ENCODE data around the gene ZGLP1. TPM values are rescaled to one million over a fixed set of nuclear protein-coding genes. Genes with fewer than 3 reads are reported as not detected.

The ZGLP1 gene
- total RNA-seq, 1 experiment from 2014 or later, result 1.8 TPM

GRCh38 chr19:10285393-10285792 lies 24.2 kb downstream of the ZGLP1 start:
- CTCF ChIA-PET, result no interaction called here
- no peak for DNase-seq
- intact Hi-C loops (cut with micrococcal nuclease), result no loop called here
- Histone ChIP-seq H2AFZ (ENCODE audit: low read length) (no peak overlapping the region), H3K9me3 (ENCODE audit: low read length) (no peaks in the 10 kb centered on the region), H3K27me3 (ENCODE audit: low read length) (peaks cover 3% of the 10 kb centered on the region; the same call in 1 of the 2 replicates), H3K79me2 (ENCODE audit: low read length) (no peaks in the 10 kb centered on the region), H3K4me3 (ENCODE audit: low read length) (no peak overlapping the region), H3K4me1 (ENCODE audit: insufficient read depth, low read length) (peaks cover 21% of the 10 kb centered on the region), H3F3A (ENCODE audit: low read length, unreplicated experiment) (no peaks in the 10 kb centered on the region), H3K9me2 (replicated peaks; ENCODE audit: low read length) (no peaks in the 10 kb centered on the region), H3K9ac (ENCODE audit: low read length) (no peak overlapping the region), H3K4me2 (ENCODE audit: low read length) (no peak overlapping the region), H3K36me3 (ENCODE audit: low read depth, low read length) (0 out of 2 replicates have a peak, but pooled peaks cover 3% of the 10 kb centered on the region), H3K27ac (ENCODE audit: low read length) (no peak overlapping the region), H4K20me1 (ENCODE audit: low read length) (no peaks in the 10 kb centered on the region)
- ATAC-seq, result no peak
- POLR2A ChIA-PET (ENCODE audit: unreplicated experiment), result no interaction called here
- TF ChIP-seq EZH2 (IDR thresholded peaks at IDR 0.05; ENCODE audit: low read length, unreplicated experiment), result no peak
- TF ChIP-seq CTCF (conservative IDR thresholded peaks at IDR 0.05; ENCODE audit: low read depth, low read length), result no peak
- TF ChIP-seq EZH2phosphoT487 (IDR thresholded peaks at IDR 0.05; ENCODE audit: borderline replicate concordance, low read length), result no peak
- TSS peak; percentile 31 for BruUV-seq (replicated peaks)

- Histone ChIP-seq H2AFZ (ENCODE audit: low read length) (no peak overlapping the region), H3K36me3 (ENCODE audit: low read depth, low read length) (0 out of 2 replicates have a peak, but pooled peaks cover 3% of the 10 kb centered on the region), H3K9me3 (ENCODE audit: low read length) (no peaks in the 10 kb centered on the region), H3K9ac (ENCODE audit: low read length) (no peak overlapping the region), H3K4me2 (ENCODE audit: low read length) (no peak overlapping the region), H4K20me1 (ENCODE audit: low read length) (no peaks in the 10 kb centered on the region), H3K27me3 (ENCODE audit: low read length) (no peaks in the 10 kb centered on the region), H3K79me2 (ENCODE audit: low read length) (no peaks in the 10 kb centered on the region), H3F3A (ENCODE audit: low read length, unreplicated experiment) (no peaks in the 10 kb centered on the region), H3K9me2 (replicated peaks; ENCODE audit: low read length) (no peaks in the 10 kb centered on the region), H3K27ac (ENCODE audit: low read length) (no peak overlapping the region), H3K4me3 (ENCODE audit: low read length) (no peak overlapping the region), H3K4me1 (ENCODE audit: insufficient read depth, low read length) (peaks cover 17% of the 10 kb centered on the region)
- ATAC-seq (no peak), DNase-seq (no peak)
- ChIA-PET POLR2A (ENCODE audit: unreplicated experiment) (no interaction called here), CTCF (no interaction called here)
- intact Hi-C loops (cut with micrococcal nuclease), result no loop called here
- BruUV-seq (replicated peaks), result no TSS peak
- TF ChIP-seq EZH2phosphoT487 (IDR thresholded peaks at IDR 0.05; ENCODE audit: borderline replicate concordance, low read length), result no peak
- no peak for TF ChIP-seq CTCF (conservative IDR thresholded peaks at IDR 0.05; ENCODE audit: low read depth, low read length)
- TF ChIP-seq EZH2 (IDR thresholded peaks at IDR 0.05; ENCODE audit: low read length, unreplicated experiment), result no peak
Measured at GRCh38 chr19:10284960-10285278, 24.7 kb downstream of the ZGLP1 start.

GRCh38 chr19:10284065-10284959 lies 25.3 kb downstream of the ZGLP1 start:
- no peaks in the 10 kb centered on the region for H3K27me3 ChIP-seq (ENCODE audit: low read length)
- H3K4me3 ChIP-seq (ENCODE audit: low read length), result no peak overlapping the region
- no peaks in the 10 kb centered on the region for H3F3A ChIP-seq (ENCODE audit: low read length, unreplicated experiment)
- H3K36me3 ChIP-seq (ENCODE audit: low read depth, low read length), result 0 out of 2 replicates have a peak, but pooled peaks cover 3% of the 10 kb centered on the region
- DNase-seq (no peak), ATAC-seq (no peak)
- TF ChIP-seq EZH2 (IDR thresholded peaks at IDR 0.05; ENCODE audit: low read length, unreplicated experiment) (no peak), EZH2phosphoT487 (IDR thresholded peaks at IDR 0.05; ENCODE audit: borderline replicate concordance, low read length) (no peak), CTCF (conservative IDR thresholded peaks at IDR 0.05; ENCODE audit: low read depth, low read length) (no peak)
- intact Hi-C loops (cut with micrococcal nuclease), result no loop called here
- POLR2A ChIA-PET (ENCODE audit: unreplicated experiment), result no interaction called here
- no peaks in the 10 kb centered on the region for H3K79me2 ChIP-seq (ENCODE audit: low read length)
- no peaks in the 10 kb centered on the region for H4K20me1 ChIP-seq (ENCODE audit: low read length)
- peaks cover 14% of the 10 kb centered on the region for H3K4me1 ChIP-seq (ENCODE audit: insufficient read depth, low read length)
- H3K9me3 ChIP-seq (ENCODE audit: low read length), result no peaks in the 10 kb centered on the region
- no peak overlapping the region for H3K4me2 ChIP-seq (ENCODE audit: low read length)
- no peak overlapping the region for H3K9ac ChIP-seq (ENCODE audit: low read length)
- H3K9me2 ChIP-seq (replicated peaks; ENCODE audit: low read length), result no peaks in the 10 kb centered on the region
- H3K27ac ChIP-seq (ENCODE audit: low read length), result no peak overlapping the region
- CTCF ChIA-PET, result interaction anchor here (0.6 kb wide), 1 partner anchor 105 kb away, joined by 3 read pairs; no protein-coding TSS in a partner anchor
- H2AFZ ChIP-seq (ENCODE audit: low read length), result no peak overlapping the region
- no TSS peak for BruUV-seq (replicated peaks)

All from PC-3 (cell line).